ENCODE results near the gene ATN1.

ATN1 gene

DNA sequence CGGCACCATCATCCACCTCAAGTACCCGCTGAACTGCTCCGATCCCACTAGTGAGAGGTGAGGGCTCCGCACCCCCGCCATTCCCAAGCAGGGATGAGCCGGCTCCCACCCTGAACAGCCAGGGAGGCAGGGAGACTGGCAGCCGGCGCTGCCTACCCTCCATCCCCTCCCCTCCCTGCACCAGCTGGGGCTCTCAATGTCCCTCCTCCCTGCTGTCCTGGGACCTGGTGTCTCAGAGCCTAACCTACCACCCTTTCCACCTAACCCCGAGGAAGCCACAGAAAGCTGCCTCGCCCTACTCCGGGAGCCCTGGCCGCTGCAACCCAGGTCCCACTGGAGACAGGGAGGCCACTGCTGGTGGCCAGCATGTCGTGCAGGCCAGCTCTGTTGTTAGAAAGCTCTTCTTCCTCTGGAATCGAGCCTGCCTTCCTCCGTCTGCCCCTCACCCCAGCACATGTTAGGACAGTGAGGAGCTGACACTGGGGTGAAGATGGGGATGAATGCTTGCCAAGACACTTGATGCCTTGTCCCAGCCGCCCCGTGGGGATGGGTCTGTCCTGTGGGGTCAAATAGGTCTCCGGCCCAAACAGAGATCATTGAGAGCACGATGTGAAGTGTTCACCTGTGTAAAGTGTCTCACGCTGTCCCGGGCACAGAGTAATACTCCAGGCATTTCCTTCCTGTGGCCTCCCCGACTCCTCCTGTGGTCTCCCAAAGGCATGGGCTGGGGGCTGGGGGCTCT lies 24.5 kb downstream of the ATN1 start:
- Histone ChIP-seq H3K9me3 (ENCODE audit: control insufficient read depth, insufficient read depth, low read depth, low read length) (no peaks in the 10 kb centered on the region), H3K27ac (ENCODE audit: extremely low read depth, low read depth, low read length) (no peak overlapping the region), H3K4me3 (ENCODE audit: low read depth, low read length) (no peak overlapping the region), H3K4me1 (ENCODE audit: control insufficient read depth, insufficient read depth, low read length) (no peaks in the 10 kb centered on the region), H3K36me3 (ENCODE audit: control insufficient read depth in 2 of 2, insufficient read depth in 1 of 2, low read length in 2 of 2) (no peaks in the 10 kb centered on the region)
- POLR2A ChIA-PET = no interaction called here
- 0 out of 2 replicates have a peak, but pooled peaks have one; percentile 12 for TF ChIP-seq ZNF600 (tag by site-specific recombination; IDR thresholded peaks at IDR 0.05)
- no peak for TF ChIP-seq ZNF221 (tag by site-specific recombination; IDR thresholded peaks at IDR 0.05; ENCODE audit: borderline replicate concordance)
- TF ChIP-seq ZNF174 (tag by site-specific recombination; IDR thresholded peaks at IDR 0.05) = no peak
- no peak for TF ChIP-seq ZNF391 (tag by site-specific recombination; IDR thresholded peaks at IDR 0.05; ENCODE audit: borderline replicate concordance, low read depth)
- CTCF ChIA-PET = interaction anchor here (1.1 to 1.7 kb wide), 4 partner anchors 10 to 28 kb away, joined by 4 to 6 read pairs (median 5); no protein-coding TSS in a partner anchor

DNA sequence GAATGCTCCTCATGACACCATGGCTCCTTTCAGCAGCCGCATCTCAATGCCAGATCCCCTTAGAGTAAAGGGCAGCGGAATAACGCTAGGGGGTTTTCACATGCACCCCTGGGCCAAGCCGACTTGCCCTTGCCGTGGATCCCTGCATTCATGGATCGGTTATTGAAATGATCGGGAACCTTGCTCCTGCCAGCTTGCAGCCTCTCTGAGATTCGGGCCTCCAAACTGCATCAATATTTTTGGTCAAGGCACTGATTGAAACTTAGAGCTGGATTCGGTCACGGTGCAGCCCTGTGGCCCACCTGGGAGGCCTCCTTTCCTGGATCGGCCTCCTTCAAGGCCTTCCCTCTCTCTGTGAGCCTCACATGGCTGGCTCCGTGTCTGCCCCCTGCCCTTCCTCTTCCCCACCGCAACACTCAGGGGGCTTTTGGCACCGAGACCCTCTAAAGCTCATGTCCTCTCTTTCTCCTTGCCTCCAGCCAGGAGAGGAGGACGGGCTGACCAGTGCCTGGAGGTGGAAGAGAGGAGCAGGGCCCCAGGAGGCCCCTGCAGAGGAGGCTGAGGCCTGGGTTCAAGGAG lies 25.2 kb downstream of the ATN1 start:
- Histone ChIP-seq H3K27ac (ENCODE audit: extremely low read depth, low read depth, low read length) (no peak overlapping the region), H3K4me1 (ENCODE audit: control insufficient read depth, insufficient read depth, low read length) (no peaks in the 10 kb centered on the region), H3K36me3 (ENCODE audit: control insufficient read depth in 2 of 2, insufficient read depth in 1 of 2, low read length in 2 of 2) (no peaks in the 10 kb centered on the region), H3K4me3 (ENCODE audit: low read depth, low read length) (no peak overlapping the region), H3K9me3 (ENCODE audit: control insufficient read depth, insufficient read depth, low read depth, low read length) (no peaks in the 10 kb centered on the region)
- ChIA-PET CTCF (interaction anchor here (1.1 to 1.7 kb wide), 3 partner anchors 9 to 29 kb away, joined by 5 to 6 read pairs (median 5); no protein-coding TSS in a partner anchor), POLR2A (no interaction called here)
- TF ChIP-seq ZNF610 (tag by site-specific recombination; IDR thresholded peaks at IDR 0.05; ENCODE audit: borderline replicate concordance) (no peak), ZNF660 (tag by site-specific recombination; IDR thresholded peaks at IDR 0.05) (no peak), KLF10 (tag by site-specific recombination; IDR thresholded peaks at IDR 0.05) (no peak), ZNF76 (tag by site-specific recombination; IDR thresholded peaks at IDR 0.05; ENCODE audit: borderline replicate concordance, low read depth) (no peak), ZNF624 (tag by site-specific recombination; IDR thresholded peaks at IDR 0.05) (no peak), ZBTB7A (tag by site-specific recombination; IDR thresholded peaks at IDR 0.05; ENCODE audit: low read depth) (no peak), SP2 (tag by site-specific recombination; IDR thresholded peaks at IDR 0.05) (no peak), ZNF701 (tag by site-specific recombination; IDR thresholded peaks at IDR 0.05) (no peak), ZNF571 (tag by site-specific recombination; IDR thresholded peaks at IDR 0.05) (no peak)
- TF ChIP-seq, protein P1, sequence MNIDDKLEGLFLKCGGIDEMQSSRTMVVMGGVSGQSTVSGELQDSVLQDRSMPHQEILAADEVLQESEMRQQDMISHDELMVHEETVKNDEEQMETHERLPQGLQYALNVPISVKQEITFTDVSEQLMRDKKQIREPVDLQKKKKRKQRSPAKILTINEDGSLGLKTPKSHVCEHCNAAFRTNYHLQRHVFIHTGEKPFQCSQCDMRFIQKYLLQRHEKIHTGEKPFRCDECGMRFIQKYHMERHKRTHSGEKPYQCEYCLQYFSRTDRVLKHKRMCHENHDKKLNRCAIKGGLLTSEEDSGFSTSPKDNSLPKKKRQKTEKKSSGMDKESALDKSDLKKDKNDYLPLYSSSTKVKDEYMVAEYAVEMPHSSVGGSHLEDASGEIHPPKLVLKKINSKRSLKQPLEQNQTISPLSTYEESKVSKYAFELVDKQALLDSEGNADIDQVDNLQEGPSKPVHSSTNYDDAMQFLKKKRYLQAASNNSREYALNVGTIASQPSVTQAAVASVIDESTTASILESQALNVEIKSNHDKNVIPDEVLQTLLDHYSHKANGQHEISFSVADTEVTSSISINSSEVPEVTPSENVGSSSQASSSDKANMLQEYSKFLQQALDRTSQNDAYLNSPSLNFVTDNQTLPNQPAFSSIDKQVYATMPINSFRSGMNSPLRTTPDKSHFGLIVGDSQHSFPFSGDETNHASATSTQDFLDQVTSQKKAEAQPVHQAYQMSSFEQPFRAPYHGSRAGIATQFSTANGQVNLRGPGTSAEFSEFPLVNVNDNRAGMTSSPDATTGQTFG (tag by site-specific recombination; IDR thresholded peaks at IDR 0.05; ENCODE audit: borderline replicate concordance) = no peak
- TF ChIP-seq, protein P2, sequence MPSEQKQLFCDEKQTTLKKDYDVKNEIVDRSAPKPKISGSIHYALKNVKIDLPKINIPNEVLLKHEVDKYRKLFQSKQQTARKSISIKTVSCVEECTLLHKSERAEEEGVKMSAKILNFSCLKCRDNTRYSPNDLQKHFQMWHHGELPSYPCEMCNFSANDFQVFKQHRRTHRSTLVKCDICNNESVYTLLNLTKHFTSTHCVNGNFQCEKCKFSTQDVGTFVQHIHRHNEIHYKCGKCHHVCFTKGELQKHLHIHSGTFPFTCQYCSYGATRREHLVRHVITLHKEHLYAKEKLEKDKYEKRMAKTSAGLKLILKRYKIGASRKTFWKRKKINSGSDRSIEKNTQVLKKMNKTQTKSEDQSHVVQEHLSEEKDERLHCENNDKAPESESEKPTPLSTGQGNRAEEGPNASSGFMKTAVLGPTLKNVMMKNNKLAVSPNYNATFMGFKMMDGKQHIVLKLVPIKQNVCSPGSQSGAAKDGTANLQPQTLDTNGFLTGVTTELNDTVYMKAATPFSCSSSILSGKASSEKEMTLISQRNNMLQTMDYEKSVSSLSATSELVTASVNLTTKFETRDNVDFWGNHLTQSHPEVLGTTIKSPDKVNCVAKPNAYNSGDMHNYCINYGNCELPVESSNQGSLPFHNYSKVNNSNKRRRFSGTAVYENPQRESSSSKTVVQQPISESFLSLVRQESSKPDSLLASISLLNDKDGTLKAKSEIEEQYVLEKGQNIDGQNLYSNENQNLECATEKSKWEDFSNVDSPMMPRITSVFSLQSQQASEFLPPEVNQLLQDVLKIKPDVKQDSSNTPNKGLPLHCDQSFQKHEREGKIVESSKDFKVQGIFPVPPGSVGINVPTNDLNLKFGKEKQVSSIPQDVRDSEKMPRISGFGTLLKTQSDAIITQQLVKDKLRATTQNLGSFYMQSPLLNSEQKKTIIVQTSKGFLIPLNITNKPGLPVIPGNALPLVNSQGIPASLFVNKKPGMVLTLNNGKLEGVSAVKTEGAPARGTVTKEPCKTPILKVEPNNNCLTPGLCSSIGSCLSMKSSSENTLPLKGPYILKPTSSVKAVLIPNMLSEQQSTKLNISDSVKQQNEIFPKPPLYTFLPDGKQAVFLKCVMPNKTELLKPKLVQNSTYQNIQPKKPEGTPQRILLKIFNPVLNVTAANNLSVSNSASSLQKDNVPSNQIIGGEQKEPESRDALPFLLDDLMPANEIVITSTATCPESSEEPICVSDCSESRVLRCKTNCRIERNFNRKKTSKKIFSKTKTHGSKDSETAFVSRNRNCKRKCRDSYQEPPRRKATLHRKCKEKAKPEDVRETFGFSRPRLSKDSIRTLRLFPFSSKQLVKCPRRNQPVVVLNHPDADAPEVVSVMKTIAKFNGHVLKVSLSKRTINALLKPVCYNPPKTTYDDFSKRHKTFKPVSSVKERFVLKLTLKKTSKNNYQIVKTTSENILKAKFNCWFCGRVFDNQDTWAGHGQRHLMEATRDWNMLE (tag by site-specific recombination; conservative IDR thresholded peaks at IDR 0.05; ENCODE audit: low read depth) = no peak
- TF ChIP-seq, protein P3, sequence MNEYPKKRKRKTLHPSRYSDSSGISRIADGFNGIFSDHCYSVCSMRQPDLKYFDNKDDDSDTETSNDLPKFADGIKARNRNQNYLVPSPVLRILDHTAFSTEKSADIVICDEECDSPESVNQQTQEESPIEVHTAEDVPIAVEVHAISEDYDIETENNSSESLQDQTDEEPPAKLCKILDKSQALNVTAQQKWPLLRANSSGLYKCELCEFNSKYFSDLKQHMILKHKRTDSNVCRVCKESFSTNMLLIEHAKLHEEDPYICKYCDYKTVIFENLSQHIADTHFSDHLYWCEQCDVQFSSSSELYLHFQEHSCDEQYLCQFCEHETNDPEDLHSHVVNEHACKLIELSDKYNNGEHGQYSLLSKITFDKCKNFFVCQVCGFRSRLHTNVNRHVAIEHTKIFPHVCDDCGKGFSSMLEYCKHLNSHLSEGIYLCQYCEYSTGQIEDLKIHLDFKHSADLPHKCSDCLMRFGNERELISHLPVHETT (tag by site-specific recombination; IDR thresholded peaks at IDR 0.05) = no peak
- TF ChIP-seq, protein P4, sequence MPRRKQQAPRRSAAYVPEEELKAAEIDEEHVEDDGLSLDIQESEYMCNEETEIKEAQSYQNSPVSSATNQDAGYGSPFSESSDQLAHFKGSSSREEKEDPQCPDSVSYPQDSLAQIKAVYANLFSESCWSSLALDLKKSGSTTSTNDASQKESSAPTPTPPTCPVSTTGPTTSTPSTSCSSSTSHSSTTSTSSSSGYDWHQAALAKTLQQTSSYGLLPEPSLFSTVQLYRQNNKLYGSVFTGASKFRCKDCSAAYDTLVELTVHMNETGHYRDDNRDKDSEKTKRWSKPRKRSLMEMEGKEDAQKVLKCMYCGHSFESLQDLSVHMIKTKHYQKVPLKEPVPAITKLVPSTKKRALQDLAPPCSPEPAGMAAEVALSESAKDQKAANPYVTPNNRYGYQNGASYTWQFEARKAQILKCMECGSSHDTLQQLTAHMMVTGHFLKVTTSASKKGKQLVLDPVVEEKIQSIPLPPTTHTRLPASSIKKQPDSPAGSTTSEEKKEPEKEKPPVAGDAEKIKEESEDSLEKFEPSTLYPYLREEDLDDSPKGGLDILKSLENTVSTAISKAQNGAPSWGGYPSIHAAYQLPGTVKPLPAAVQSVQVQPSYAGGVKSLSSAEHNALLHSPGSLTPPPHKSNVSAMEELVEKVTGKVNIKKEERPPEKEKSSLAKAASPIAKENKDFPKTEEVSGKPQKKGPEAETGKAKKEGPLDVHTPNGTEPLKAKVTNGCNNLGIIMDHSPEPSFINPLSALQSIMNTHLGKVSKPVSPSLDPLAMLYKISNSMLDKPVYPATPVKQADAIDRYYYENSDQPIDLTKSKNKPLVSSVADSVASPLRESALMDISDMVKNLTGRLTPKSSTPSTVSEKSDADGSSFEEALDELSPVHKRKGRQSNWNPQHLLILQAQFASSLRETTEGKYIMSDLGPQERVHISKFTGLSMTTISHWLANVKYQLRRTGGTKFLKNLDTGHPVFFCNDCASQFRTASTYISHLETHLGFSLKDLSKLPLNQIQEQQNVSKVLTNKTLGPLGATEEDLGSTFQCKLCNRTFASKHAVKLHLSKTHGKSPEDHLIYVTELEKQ (tag by site-specific recombination; IDR thresholded peaks at IDR 0.05; ENCODE audit: borderline replicate concordance) = no peak
- TF ChIP-seq, protein P5, sequence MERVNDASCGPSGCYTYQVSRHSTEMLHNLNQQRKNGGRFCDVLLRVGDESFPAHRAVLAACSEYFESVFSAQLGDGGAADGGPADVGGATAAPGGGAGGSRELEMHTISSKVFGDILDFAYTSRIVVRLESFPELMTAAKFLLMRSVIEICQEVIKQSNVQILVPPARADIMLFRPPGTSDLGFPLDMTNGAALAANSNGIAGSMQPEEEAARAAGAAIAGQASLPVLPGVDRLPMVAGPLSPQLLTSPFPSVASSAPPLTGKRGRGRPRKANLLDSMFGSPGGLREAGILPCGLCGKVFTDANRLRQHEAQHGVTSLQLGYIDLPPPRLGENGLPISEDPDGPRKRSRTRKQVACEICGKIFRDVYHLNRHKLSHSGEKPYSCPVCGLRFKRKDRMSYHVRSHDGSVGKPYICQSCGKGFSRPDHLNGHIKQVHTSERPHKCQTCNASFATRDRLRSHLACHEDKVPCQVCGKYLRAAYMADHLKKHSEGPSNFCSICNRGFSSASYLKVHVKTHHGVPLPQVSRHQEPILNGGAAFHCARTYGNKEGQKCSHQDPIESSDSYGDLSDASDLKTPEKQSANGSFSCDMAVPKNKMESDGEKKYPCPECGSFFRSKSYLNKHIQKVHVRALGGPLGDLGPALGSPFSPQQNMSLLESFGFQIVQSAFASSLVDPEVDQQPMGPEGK (tag by site-specific recombination; IDR thresholded peaks at IDR 0.05) = no peak
